GM19099 (cell line): ENCODE data around the gene PLA2G3.

ENCODE experiments used
- POLR2A ChIP-seq: IDR thresholded peaks from 3 replicates; pipeline ENCODE4 v1.6.1; 2011; ENCODE audit warnings: low read depth; ENCODE audit not compliant: insufficient read length; ENCODE audit errors: extremely low read depth

Gene PLA2G3

DNA sequence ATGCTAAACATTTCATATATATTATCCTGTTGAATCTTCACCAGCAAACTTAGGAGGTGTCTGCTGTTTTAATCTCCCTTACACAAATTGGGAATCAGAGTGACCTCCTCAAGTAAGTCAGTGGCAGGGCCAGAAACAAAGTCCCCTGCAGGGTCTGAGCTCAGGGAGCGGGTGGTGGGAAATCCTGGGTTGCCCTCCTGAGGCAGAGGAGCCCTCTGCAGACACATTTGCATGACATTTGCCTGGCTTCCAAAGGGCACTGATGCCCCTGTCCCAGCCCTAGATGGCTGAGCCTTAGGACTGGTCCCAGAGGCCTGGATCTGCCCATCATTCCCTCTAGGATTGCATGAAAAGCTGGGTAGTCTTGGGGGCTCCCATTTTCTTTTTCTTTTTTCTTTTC is 19.7 kb downstream of the PLA2G3 start:
- no peak for TF ChIP-seq POLR2A

- TF ChIP-seq POLR2A = no peak
These were observed 20.1 kb downstream of the PLA2G3 start for GRCh38 chr22:31120230-31120629.

GRCh38 chr22:31119026-31119717 is 21.1 kb downstream of the PLA2G3 start:
- TF ChIP-seq POLR2A = no peak

DNA sequence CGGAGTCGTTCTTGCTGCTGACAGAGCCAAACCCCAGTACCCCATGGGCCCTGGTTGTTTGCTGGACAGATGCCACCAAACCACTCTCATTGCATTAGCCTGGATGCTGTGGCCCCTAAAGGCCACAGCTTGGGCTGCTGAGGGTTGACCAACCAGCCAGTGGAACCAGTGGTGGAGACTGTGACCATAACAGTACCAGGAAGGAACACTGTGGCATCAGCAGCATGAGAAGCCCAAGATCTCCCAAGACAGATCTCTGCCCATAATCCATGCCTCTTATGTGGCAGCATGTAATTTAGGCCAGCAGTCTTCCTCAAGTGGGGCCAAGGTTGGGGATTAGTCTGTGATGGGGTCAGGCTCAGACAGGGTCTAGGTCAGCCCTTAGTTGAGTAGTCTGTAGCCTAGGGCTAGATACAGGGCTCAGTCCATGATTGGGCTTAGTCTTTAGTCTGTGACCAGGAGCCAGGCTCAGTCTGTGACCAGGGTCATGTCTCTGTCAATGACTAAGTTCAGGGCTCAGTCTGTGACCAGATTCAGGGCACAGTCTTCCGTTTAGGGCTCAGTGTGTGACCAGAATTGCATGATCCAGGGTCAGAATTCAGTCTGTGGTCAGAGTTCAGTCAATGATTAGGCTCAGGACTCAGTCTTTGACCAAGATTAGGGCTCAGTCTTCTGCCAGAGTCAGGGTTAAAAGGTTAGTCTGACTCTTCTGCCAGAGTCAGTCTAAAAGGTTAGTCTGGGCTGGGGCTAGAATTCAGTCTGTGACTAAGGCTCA is 22.1 kb downstream of the PLA2G3 start:
- TF ChIP-seq POLR2A = no peak

DNA sequence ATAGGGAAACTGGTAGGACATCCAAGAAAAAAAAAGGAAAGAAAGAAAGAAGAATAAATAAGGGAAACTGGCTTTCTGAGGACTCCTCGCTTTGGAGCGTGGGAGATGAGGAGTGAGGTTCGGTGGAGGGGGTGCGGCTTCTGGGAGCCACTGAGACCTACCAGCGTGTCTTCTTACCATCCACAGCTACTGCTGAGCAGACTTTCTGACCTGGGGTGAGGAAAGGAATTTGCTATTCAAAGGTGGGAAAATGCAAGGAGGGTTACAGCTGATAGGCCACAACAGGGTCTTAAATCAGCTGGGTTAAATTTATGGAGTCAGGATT is 32.5 kb downstream of the PLA2G3 start:
- no peak for TF ChIP-seq POLR2A

GRCh38 chr22:31107178-31107893 is 33.0 kb downstream of the PLA2G3 start, which contains the start of gene SELENOM:
SELENOM (minus strand) TSS chr22:31107568; CDS start chr22:31107505, 63 bp downstream.
- peak; percentile 43 for TF ChIP-seq POLR2A

- no peak for TF ChIP-seq POLR2A
These were observed 33.6 kb downstream of the PLA2G3 start for GRCh38 chr22:31106731-31107177.

DNA sequence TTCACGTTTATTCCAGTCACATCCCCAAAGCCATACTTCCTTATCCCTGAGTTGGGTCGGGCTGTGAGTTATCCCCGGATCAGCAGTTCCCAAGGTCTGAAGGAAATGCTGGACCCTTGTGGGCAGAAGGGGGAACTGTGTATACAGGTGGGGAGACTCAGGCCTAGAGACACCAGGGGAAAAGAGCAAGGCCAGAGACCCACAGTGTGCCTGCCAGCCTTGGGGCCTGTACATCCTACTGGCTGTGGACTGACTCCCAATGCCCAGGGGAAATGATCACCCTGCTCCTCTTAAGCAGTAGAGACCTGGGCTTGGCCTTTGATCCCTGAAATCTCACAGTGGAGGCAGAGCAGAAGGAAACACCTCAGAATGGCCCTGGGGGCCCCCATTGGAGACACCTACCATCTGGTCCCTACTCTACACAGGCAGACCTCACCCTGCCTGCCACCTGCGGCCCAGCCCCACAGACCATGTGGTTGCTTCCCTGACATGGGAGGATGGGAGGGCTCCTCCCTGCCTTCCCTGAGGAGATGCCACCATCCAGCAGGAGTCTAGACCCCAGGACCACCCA is 34.2 kb downstream of the PLA2G3 start:
- no peak for TF ChIP-seq POLR2A

GRCh38 chr22:31105282-31105929 is 34.9 kb downstream of the PLA2G3 start:
- TF ChIP-seq POLR2A = no peak

DNA sequence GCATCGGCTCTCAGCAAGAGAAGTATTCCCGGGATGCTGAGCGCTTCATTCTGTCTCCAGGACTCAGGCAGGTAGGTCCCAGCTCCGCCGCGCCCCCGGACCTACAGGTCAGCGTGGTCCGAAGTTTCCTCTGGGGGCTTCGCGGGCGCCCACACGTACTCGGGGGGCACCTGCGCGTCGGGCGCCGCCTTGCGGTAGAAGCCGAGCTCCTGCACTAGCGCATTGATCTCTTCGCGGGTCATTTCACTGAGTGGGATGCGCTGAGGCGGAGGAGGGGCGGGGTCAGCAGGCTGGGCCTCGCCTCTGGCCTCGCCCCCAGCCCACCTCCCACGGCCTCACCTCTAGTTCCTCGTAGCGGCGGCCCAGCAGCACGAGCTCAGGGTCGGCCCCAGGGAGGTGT is 35.4 kb downstream of the PLA2G3 start:
- no peak for TF ChIP-seq POLR2A

DNA sequence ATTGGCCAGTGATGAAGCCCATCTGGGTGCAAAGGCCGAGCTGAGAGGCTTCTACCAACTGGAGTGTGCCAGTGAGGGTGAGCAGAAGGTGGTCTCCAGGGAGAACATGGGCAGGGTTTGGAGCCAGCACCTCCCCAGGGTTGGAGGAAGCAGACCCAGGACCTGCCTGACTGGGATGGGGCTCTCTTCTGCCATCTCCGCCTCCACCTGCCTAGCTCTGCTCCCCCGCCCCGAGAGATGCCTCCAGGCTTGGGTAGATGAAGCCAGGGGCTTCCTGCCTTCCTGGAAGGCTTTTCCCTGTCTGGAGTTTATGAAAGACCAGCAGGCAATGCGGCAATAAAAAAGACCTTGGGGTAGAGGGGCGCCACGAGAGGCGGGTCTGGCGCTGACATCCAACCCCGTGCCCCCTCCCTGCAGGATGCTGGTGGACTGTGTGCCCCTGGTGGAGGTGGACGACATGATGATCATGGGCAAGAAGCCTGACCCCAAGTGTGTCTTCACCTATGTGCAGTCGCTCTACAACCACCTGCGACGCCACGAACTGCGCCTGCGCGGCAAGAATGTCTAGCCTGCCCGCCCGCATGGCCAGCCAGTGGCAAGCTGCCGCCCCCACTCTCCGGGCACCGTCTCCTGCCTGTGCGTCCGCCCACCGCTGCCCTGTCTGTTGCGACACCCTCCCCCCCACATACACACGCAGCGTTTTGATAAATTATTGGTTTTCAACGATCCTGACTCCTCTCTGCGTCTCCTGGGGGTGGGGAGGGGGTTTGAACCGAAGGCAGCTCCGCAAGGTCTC is 36.2 kb downstream of the PLA2G3 start:
- no peak for TF ChIP-seq POLR2A

GRCh38 chr22:31103111-31103510 is 37.2 kb downstream of the PLA2G3 start:
- no peak for TF ChIP-seq POLR2A

DNA sequence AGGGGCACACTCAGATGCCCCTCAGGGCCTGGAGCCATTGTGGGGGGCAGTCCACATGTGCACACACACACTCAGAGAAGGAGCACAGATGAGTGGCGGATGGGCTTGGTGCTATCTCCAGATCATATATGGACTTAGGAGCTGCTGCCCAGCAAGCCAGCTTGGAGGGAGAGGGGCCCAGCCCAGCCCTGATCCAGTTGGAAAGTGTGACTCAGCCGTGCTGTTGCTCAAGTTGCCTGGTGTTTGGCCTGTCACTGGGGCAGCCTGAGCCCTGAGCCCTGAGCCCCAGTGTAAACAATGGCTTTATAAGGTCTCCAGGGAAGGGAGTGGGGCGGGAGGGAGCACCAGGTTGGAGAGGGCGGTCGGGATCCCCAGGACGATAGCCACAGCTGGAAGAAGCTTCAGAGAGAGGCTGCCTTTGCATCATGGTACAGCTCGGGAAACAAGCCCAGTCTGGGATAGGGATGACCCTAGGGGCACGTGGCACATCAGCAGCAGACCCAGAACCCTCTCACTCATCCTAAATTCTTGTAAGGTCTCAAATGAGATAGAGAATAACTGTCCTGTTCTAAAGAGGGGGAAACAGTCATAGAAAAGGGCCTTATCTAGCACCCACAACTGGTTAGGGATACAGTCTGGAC is 37.7 kb downstream of the PLA2G3 start:
- TF ChIP-seq POLR2A = no peak
